Spleen (tissue), 7 donors: ENCODE measurements around the gene TLR5.

Source experiments
- CTCF ChIP-seq, 11 experiments: fragments of 200-600 bp in 7 of 11; fragments of 450-650 bp in 4 of 11; sonication (generic) in 4 of 11; IDR thresholded peaks in 8 of 11; conservative IDR thresholded peaks in 3 of 11; 1 replicate in 7 of 11; 2 replicates in 4 of 11; pipeline versions ENCODE4 v1.4.0 to v1.8.0; 2016 to 2021; ENCODE audit warnings: antibody characterized with exemption in 11 of 11, inconsistent platforms in 4 of 11, mild to moderate bottlenecking in 1 of 11
- POLR2AphosphoS5 ChIP-seq, 3 donors: sonication (generic); formaldehyde crosslinking; IDR thresholded peaks; one replicate each; pipeline ENCODE4 v1.5.1; 2017; ENCODE audit warnings: antibody characterized with exemption in 3 of 3
- donor health status: DM: no; HTN: no; CAD: no; lungs with moderate emphysema.
- donor health status: DM: no; HTN: no; CAD: no.
- donor health status: DM: no; HTN: no; CAD: no.

- TF ChIP-seq CTCF (IDR thresholded peaks at IDR 0.05 in 8 of 11, conservative IDR thresholded peaks at IDR 0.05 in 3 of 11) (no peak), POLR2AphosphoS5 (IDR thresholded peaks at IDR 0.05) (no peak)
Observed at GRCh38 chr1:223147873-223148272, 4.8 kb upstream of the TLR5 start.
